DMS153 (cell line): ENCODE data around the gene INPP5D.
"Not testable (repeated sequence)": the region's sequence is repeated elsewhere in the genome, so short reads cannot be mapped to it uniquely, and the experiment has no call there.

Experiments used
- DNase-seq: peaks from one replicate; lab custom pipeline; 2025; lab: John Stamatoyannopoulos, UW

Gene INPP5D

GRCh38 chr2:233143700-233144331 is 83.7 kb downstream of the INPP5D start:
- DNase-seq = no peak

- DNase-seq = no peak
Measured at GRCh38 chr2:233145726-233146125, 85.6 kb downstream of the INPP5D start.

- no peak for DNase-seq
Measured at GRCh38 chr2:233146194-233146593, 86.1 kb downstream of the INPP5D start.

GRCh38 chr2:233147136-233147828 is 87.1 kb downstream of the INPP5D start:
- no peak for DNase-seq

- DNase-seq = no peak
Measured at GRCh38 chr2:233147829-233148167, 87.7 kb downstream of the INPP5D start.

- no peak for DNase-seq
Measured at GRCh38 chr2:233148354-233148753, 88.2 kb downstream of the INPP5D start.

- DNase-seq = no peak
Measured at GRCh38 chr2:233152541-233152940, 92.4 kb downstream of the INPP5D start.

GRCh38 chr2:233153146-233153798 is 93.1 kb downstream of the INPP5D start:
- DNase-seq = no peak

GRCh38 chr2:233156001-233156400 is 95.9 kb downstream of the INPP5D start:
- DNase-seq = no peak

GRCh38 chr2:233156461-233156860 is 96.3 kb downstream of the INPP5D start:
- not testable (repeated sequence) for DNase-seq

GRCh38 chr2:233161730-233162129 is 101.6 kb downstream of the INPP5D start:
- DNase-seq = no peak

- no peak for DNase-seq
Measured at GRCh38 chr2:233162770-233163169, 102.6 kb downstream of the INPP5D start.

- no peak for DNase-seq
Measured at GRCh38 chr2:233163486-233164103, 103.5 kb downstream of the INPP5D start.

GRCh38 chr2:233164128-233164635 is 104.0 kb downstream of the INPP5D start:
- DNase-seq = no peak

GRCh38 chr2:233164967-233165366 is 104.8 kb downstream of the INPP5D start:
- no peak for DNase-seq

GRCh38 chr2:233165543-233165894 is 105.4 kb downstream of the INPP5D start:
- no peak for DNase-seq

- no peak for DNase-seq
Measured at GRCh38 chr2:233165895-233166661, 105.9 kb downstream of the INPP5D start.

- DNase-seq = no peak
Measured at GRCh38 chr2:233168445-233168844, 108.3 kb downstream of the INPP5D start.

GRCh38 chr2:233168919-233169318 is 108.8 kb downstream of the INPP5D start:
- no peak for DNase-seq

- DNase-seq = no peak
Measured at GRCh38 chr2:233171344-233171743, 111.2 kb downstream of the INPP5D start.

- no peak for DNase-seq
Measured at GRCh38 chr2:233173115-233173514, 113.0 kb downstream of the INPP5D start.

GRCh38 chr2:233174137-233174536 is 114.0 kb downstream of the INPP5D start:
- DNase-seq = no peak
